Left colon (tissue), 2 donors: ENCODE results near the gene R3HCC1L. TPM values are rescaled to one million over a fixed set of nuclear protein-coding genes. Genes with fewer than 3 reads are reported as not detected.

Source experiments
- ATAC-seq: fragments of 200-7000 bp; cut with Tn5 transposase; one replicate; pipeline ENCODE4 v1.9.1; 2020; ENCODE audit warnings: mild to moderate bottlenecking, moderate library complexity
- DNase-seq, 2 donors: peaks; one replicate each; pipeline ENCODE4 v3.0.0-alpha.2; 2020
- intact Hi-C, 2 donors: fragments of 100-400 bp; cut with DNase I in 1 of 2; cut with micrococcal nuclease in 1 of 2; formaldehyde crosslinking; loops; one replicate each; pipeline versions ENCODE4 v1.11.2 to v1.14.0; 2022; cut with DNase I, micrococcal nuclease
- total RNA-seq, 2 donors: library from RNA; stranded (reverse); fragmentation: NEBNext Ultra II Directional; extraction: Animal tissue kit (Norgen Biotek cat#: 25700); gene quantifications; one replicate each; pipeline ENCODE4 v1.2.1, GENCODE V29; 2021
- donor health status: DM: no; HTN: no; CAD: no.
- donor health status: DM: yes; HTN: yes; CAD: no.

R3HCC1L gene
- total RNA-seq, 2 donors from 2014 or later, result 13.9 to 18.1 TPM

- ATAC-seq, result no peak
- DNase-seq, result no peak
- intact Hi-C loops, result no loop called here
These were observed 118.0 kb downstream of the R3HCC1L start for GRCh38 chr10:98252464-98252863.

DNA sequence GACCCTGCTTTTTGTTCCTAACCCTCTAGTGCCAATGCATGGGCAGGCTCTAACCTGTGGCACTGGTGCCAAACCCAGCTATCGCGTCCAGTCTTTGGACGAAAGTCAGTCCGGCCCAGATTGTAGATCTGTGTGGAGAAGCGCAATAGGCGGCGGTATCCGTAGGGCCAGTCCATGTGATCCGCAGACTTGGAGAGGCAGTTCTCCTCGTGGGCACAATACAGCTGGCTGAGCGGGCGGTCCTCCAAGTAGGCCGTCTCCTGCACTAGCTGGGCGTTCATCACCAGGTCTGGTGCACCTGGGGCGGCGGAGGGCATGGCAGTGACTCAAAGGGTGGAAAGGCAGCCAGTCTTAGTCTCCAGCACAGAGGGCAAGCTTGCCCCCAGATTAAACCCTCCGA is 119.0 kb downstream of the R3HCC1L start:
- DNase-seq, result no peak
- no peak for ATAC-seq
- intact Hi-C loops, result no loop called here

GRCh38 chr10:98254234-98254974 is 119.9 kb downstream of the R3HCC1L start:
- intact Hi-C loops, result no loop called here
- DNase-seq (no peak), ATAC-seq (no peak)

DNA sequence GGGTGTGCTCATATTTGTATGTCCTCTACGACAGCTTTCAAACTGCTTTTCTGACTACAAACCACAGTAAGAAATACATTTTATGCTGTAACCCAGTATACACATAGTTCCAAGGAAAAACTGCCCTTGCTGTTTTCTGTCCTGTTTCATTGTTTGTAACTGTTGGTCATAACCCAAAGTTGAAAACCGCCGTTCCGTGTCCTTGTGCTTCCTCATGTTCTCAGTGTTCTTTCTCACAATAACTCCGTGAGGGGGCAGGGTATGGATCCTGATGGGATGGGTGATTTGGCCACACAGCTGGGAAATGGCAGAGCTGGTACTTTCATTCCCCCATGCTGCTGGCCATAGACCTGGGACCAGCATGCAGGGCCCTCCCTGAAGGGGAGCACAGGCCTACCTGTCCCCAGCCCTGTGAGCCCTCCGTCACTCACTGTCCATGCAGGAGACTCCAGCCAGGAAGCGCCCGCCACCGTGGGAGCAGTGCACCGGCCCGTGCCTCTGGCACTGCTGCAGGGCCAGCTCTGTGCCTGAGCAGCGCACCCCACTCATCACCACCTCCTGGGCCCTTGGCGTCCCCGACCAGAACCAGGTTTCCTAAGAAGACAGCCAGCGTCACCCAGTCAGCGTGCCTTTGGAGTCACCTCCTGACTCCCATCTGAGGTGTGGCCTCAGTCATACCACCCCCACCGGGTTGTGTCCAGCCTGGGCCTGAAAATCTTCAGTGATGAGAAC is 120.9 kb downstream of the R3HCC1L start:
- ATAC-seq (no peak), DNase-seq (no peak)
- intact Hi-C loops, result no loop called here

GRCh38 chr10:98256692-98257091 is 122.2 kb downstream of the R3HCC1L start:
- DNase-seq, result no peak
- ATAC-seq, result no peak
- intact Hi-C loops, result no loop called here

GRCh38 chr10:98257198-98257597 is 122.7 kb downstream of the R3HCC1L start:
- ATAC-seq, result no peak
- intact Hi-C loops, result no loop called here

GRCh38 chr10:98257961-98258360 is 123.5 kb downstream of the R3HCC1L start:
- no peak for ATAC-seq
- no peak for DNase-seq
- intact Hi-C loops, result no loop called here

More at GRCh38 chr10:98257198-98257597, 122.7 kb downstream of the R3HCC1L start:
- DNase-seq, result no peak

DNA sequence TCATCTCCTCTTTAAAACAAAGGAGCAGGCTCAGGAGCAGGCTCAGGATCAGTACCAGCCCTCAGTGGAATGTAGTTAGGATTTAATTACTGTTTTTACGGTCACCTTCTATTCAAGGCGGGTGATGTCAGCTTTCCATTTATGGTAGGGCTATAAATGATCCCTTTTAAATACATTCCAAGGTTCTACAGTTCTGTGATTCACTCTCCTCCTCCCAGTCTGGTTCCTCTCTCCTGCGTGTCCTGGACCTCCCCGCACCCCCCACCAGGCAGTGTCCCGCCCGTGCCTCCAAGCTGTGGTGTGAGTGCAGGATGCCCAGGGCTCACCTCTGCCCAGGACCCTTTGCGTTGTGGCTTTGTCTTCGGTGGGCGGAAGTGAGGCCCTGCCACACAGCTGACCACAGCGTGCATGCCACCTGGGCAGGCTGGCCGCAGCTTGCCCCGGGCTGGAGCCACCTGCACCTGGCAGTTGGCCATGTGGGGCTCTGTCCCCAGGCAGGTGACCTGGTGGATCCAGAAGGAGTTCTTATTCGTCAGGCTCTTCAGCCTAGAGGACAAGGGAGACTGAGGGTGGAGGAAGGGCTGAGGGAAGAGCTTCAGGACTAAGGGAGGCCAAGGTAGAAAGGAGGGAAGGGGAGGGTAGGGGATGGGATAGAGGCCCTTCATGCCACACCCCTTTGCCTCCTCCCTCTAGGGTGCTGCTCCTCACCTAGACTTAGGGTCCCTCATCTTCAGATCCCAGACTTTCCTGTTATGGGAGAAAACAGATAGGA is 124.4 kb downstream of the R3HCC1L start:
- intact Hi-C loops, result no loop called here
- DNase-seq (no peak), ATAC-seq (peak; percentile 25)

- no peak for DNase-seq
- ATAC-seq, result peak; percentile 44
- intact Hi-C loops, result no loop called here
These were observed 125.3 kb downstream of the R3HCC1L start for GRCh38 chr10:98259606-98260315.

DNA sequence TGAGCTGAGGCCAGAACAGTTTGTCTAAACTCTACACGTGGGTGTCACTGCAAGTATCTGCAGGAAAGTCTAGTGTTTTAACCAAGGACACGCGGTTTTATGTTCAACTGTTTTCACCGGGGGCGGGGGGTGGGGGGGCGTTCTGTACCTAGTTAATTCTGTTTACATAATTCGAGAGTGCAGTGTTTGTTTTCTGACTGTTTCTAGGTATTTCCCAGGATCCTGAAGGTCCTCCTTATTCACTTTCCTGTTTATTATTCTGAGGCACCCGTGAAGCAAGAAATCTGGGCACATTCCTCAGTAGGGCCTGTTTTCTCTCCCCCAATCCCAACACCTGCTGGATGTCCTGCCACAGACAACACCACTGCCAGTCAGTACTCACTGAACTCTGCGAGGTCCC is 125.9 kb downstream of the R3HCC1L start:
- no peak for ATAC-seq
- intact Hi-C loops, result no loop called here
- DNase-seq, result no peak

DNA sequence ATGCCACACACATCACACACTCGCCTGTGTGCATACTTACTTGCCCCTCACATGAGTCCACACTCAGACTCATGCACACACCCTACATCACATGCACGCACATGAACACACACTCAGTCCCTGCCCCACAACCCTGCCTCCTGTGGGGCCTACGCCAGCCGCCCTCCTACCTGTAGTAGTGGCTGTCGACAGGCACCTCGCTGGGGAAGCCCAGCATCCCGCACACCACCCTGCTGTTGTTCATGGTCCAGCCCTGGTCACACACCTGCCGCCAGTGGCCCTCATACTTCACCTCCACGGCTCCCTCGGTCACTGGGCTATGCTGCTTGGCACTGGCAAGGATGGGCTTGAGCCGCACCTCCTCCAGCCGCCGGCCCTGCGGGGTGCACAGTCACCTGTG is 126.3 kb downstream of the R3HCC1L start:
- DNase-seq (no peak), ATAC-seq (no peak)
- intact Hi-C loops, result no loop called here

DNA sequence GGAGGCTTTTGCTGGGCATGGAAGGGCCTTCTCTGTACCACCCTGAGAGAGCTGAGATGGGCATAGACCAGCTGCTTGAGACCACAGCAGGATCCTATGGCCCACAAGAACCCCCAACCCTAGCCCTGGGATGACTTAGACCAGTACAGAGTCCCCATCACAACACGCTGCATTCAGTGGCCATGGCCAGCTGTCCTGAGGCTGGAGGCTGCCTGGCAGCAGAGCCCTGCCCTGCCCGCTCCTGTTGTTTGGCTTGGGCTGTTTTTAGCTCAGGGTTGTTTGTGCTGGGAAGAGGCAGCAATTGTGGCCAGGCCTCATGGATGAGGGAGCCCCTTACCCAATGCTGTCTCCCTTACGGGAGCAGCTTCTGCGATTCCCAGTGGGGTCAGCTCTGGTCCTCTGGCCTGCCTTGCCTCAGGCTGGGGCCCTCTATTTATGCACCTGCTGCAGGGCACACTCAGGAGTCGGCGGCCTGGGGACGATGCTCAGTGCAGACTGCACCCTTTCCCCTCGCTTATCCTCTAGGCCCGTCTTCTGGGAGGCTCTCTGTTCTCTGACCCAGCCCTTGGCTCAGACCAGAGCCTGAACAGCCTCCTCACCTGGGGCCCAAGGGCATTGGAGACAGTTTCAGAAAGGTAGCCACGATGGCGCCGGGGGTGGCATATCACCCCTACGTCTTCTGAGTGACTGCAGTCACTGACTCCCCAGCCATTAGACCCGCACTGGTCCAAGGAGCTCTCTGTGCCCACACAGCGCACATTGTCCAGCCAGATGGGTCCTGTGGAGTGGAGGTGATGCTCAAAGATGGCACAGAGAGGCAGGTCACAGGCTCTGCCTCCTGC is 127.2 kb downstream of the R3HCC1L start:
- ATAC-seq, result no peak
- intact Hi-C loops, result no loop called here
- no peak for DNase-seq

- DNase-seq (no peak), ATAC-seq (peak; percentile 57)
- intact Hi-C loops, result no loop called here
These were observed 128.1 kb downstream of the R3HCC1L start for GRCh38 chr10:98262571-98262970.

DNA sequence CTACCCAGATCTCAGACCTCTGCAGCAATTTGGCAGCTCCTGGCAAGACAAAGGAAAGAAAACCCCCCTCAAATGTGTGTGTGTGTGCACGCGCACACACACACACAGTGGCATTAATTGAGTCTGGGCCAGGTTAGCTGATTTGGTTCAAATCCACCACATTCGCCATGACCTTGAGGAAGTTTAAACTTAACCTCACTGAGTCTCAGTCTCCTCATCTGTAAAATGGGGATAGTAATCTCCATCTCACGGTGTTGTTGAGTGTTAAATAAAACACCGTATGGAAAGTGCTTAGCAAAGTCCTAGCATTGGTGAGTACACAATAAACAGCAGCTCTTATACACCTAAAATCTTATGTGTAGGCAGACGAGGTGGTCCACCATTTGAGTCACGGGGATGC is 128.6 kb downstream of the R3HCC1L start:
- no peak for ATAC-seq

DNA sequence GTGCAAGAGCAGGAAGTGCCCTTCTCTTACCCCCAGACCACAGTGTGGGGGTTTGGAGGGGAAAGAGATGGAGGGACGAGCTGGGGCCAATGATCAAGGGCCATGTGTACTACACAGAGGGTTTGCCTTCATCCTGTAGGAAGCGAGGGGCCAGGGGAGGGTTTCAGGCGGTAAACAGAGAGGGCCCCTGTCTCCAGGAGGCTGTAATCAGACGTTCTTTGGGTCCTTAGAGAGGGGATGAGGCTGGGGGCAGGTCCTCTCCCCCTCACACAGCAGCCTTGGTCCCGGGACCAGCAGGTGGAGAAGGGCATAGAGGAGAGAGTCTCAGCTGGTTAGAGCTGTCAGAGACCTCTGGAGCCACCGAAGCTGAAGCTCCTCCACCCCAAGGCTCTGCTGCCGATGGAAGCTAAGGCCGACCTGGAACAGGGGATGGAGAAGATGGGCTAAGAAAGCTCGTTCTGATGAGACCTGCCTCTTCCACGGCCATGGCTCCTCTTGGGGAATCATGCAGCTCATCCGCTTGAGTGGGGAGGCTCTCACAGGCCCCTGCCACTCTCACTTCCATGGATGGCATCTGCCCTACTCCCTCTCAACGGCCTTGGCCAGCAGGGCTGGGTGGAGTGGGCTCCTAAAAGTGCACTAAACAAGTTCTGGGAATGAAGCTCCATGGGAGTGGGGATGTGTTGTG is 130.1 kb downstream of the R3HCC1L start:
- ATAC-seq (no peak), DNase-seq (no peak)
- intact Hi-C loops, result no loop called here

More for the DNA sequence above, 128.6 kb downstream of the R3HCC1L start:
- no peak for DNase-seq
- intact Hi-C loops, result no loop called here

DNA sequence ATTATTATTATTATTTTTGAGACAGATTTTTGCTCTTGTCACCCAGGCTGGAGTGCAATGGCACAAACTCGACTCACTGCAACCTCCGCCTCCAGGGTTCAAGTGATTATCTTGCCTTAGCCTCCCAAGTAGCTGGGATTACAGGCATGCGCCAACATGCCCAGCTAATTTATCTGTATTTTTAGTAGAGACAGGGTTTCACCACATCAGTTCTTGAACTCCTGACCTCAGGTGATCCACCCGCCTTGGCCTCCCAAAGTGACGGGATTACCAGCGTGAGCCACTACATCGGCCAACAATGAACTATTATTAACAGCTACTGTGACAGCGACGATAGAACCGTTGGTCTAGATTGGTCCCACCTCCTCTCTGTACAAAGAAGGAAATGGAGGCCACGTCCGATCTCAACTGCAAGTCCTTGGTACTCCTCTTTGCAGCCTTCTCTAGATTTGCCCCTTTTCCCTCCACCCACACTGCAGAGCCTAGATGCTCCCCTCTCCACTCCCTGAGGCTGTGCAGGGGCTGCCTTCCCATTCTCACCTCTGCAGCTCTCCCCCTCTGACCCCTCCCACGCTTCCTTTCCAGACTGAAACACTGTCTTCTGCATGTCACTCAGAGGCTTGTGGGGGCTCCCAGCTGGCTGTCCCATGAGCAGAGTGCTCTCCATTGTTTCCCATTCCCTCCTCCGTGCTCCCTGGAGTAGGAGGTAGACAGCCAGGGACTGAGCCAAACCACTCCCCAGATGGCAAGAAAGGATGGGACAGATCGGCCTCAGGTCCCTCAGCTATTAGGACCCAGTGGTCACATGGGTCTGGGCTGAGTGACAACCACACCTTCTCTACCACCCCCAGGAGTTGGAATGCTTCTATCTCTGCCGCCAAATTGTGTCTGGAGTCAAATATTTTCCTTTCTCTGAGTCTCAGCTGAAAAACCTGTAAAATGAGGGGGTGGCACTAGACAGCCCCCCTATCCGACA is 131.2 kb downstream of the R3HCC1L start:
- intact Hi-C loops, result no loop called here
- DNase-seq (no peak), ATAC-seq (no peak)

GRCh38 chr10:98266647-98267046 is 132.2 kb downstream of the R3HCC1L start:
- intact Hi-C loops, result no loop called here
- DNase-seq (no peak), ATAC-seq (no peak)
